Neural progenitor cell (in vitro differentiated cells): ENCODE data around the gene C16orf74. TPM values are rescaled to one million over a fixed set of nuclear protein-coding genes. Genes with fewer than 3 reads are reported as not detected.
A peak's percentile ranks its signal among the peaks of the same experiment; 100 is the strongest.

Experiments
- DNase-seq: peaks from one replicate; pipeline ENCODE4 v3.0.0-alpha.2; 2016; ENCODE audit warnings: low spot score
- H2AFZ ChIP-seq: fragments of 200-600 bp; sonication (generic); replicated peaks from 2 replicates; pipeline ENCODE4 v1.6.1; 2016; ENCODE audit warnings: antibody characterized with exemption
- H3F3A ChIP-seq: fragments of 200-600 bp; sonication (generic); 2 replicates; pipeline ENCODE4 v1.6.1; 2016; ENCODE audit warnings: antibody characterized with exemption, low read depth
- H3K27ac ChIP-seq: fragments of 200-600 bp; sonication (generic); 2 replicates; pipeline ENCODE4 v1.5.1; 2016; ENCODE audit warnings: mild to moderate bottlenecking
- H3K27me3 ChIP-seq: fragments of 200-600 bp; sonication (generic); 2 replicates; pipeline ENCODE4 v1.6.1; 2016; ENCODE audit warnings: mild to moderate bottlenecking, moderate library complexity
- H3K36me3 ChIP-seq: fragments of 200-600 bp; sonication (generic); 2 replicates; pipeline ENCODE4 v1.5.1; 2016
- H3K4me1 ChIP-seq: fragments of 200-600 bp; sonication (generic); 2 replicates; pipeline ENCODE4 v1.6.1; 2016; ENCODE audit warnings: mixed run types
- H3K4me2 ChIP-seq: fragments of 200-600 bp; sonication (generic); 2 replicates; pipeline ENCODE4 v1.6.1; 2016
- H3K4me3 ChIP-seq: fragments of 200-600 bp; sonication (generic); 2 replicates; pipeline ENCODE4 v1.5.1; 2016
- H3K79me2 ChIP-seq: fragments of 200-600 bp; sonication (generic); 2 replicates; pipeline ENCODE4 v1.6.1; 2016; ENCODE audit warnings: low read depth
- H3K9ac ChIP-seq: fragments of 200-600 bp; sonication (generic); 2 replicates; pipeline ENCODE4 v1.6.1; 2016
- H3K9me3 ChIP-seq: fragments of 200-600 bp; sonication (generic); 2 replicates; pipeline ENCODE4 v1.5.1; 2016; ENCODE audit warnings: low read depth
- H4K20me1 ChIP-seq: fragments of 200-600 bp; sonication (generic); 2 replicates; pipeline ENCODE4 v1.6.1; 2016; ENCODE audit warnings: low read depth
- H3K27ac Mint-ChIP-seq: 3 replicates; pipeline ENCODE4 v1.8.0; 2021; ENCODE audit warnings: mixed read lengths
- H3K27me3 Mint-ChIP-seq: 2 replicates; pipeline ENCODE4 v1.8.0; 2022; ENCODE audit warnings: low read depth, mild to moderate bottlenecking, inconsistent platforms, moderate library complexity, mixed read lengths; ENCODE audit not compliant: insufficient read depth
- H3K36me3 Mint-ChIP-seq: 3 replicates; pipeline ENCODE4 v1.8.0; 2021; ENCODE audit warnings: mixed read lengths
- H3K4me1 Mint-ChIP-seq: 3 replicates; pipeline ENCODE4 v1.8.0; 2021; ENCODE audit warnings: mixed read lengths
- H3K4me3 Mint-ChIP-seq: 3 replicates; pipeline ENCODE4 v1.8.0; 2021; ENCODE audit warnings: mild to moderate bottlenecking, moderate library complexity, mixed read lengths
- H3K9me3 Mint-ChIP-seq: 3 replicates; pipeline ENCODE4 v1.8.0; 2020; ENCODE audit warnings: mixed read lengths
- EZH2 ChIP-seq: fragments of 200-600 bp; sonication (generic); IDR thresholded peaks from 2 replicates; pipeline ENCODE4 v1.6.1; 2017; ENCODE audit warnings: antibody characterized with exemption, mild to moderate bottlenecking, moderate library complexity
- EZH2phosphoT487 ChIP-seq: fragments of 200-600 bp; sonication (generic); IDR thresholded peaks from 2 replicates; pipeline ENCODE4 v1.6.1; 2017; ENCODE audit warnings: antibody characterized with exemption
- total RNA-seq: library from RNA; depleted of rRNA; stranded (reverse); fragments of >200 nt; gene quantifications from 2 replicates; pipeline ENCODE4 v1.2.3, GENCODE V29; 2015; ENCODE audit warnings: low replicate concordance
- TF ChIP-seq, protein P1 (sequence below): fragments of 200-600 bp; sonication (generic); IDR thresholded peaks from 2 replicates; pipeline ENCODE4 v1.5.1; 2017; ENCODE audit warnings: antibody characterized with exemption, mild to moderate bottlenecking

Gene C16orf74
- total RNA-seq, 1 donor from 2014 or later = not detected

DNA sequence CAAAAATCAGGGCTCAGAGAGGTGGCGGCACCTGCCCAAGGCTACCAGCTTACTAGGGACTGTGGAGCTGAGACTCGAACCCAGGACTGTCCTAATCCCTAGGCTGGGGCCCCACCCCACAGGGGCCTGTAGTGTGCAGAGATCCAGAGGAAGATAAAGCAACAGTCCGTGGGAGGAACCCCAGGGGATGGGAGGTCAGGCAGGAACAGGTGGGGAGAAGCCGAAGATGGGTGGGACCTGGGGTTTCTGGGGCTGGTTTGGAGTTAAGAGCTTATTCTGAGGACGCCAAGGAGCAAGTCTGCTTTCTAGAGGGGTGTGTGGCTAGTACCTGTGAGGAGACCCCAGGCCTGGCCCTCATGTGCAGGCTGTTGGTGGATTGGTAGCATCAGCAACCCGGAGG, 14.9 kb downstream of the C16orf74 start:
- peaks cover 14% of the 10 kb centered on the region for H3K4me1 Mint-ChIP-seq
- H3K36me3 ChIP-seq = no peaks in the 10 kb centered on the region
- H3K4me3 Mint-ChIP-seq = peak overlapping the region; percentile 21
- peaks cover 10% of the 10 kb centered on the region for H3K4me1 ChIP-seq
- no peaks in the 10 kb centered on the region for H3K27me3 ChIP-seq
- no peak overlapping the region for H3K9ac ChIP-seq
- H3K9me3 ChIP-seq = no peaks in the 10 kb centered on the region
- no peak overlapping the region for H2AFZ ChIP-seq
- H3K79me2 ChIP-seq = no peaks in the 10 kb centered on the region
- no peaks in the 10 kb centered on the region for H3K9me3 Mint-ChIP-seq
- H3K27me3 Mint-ChIP-seq = peaks cover 22% of the 10 kb centered on the region
- H3K4me3 ChIP-seq = no peak overlapping the region
- TF ChIP-seq EZH2 (no peak), EZH2phosphoT487 (no peak)
- TF ChIP-seq, protein P1, sequence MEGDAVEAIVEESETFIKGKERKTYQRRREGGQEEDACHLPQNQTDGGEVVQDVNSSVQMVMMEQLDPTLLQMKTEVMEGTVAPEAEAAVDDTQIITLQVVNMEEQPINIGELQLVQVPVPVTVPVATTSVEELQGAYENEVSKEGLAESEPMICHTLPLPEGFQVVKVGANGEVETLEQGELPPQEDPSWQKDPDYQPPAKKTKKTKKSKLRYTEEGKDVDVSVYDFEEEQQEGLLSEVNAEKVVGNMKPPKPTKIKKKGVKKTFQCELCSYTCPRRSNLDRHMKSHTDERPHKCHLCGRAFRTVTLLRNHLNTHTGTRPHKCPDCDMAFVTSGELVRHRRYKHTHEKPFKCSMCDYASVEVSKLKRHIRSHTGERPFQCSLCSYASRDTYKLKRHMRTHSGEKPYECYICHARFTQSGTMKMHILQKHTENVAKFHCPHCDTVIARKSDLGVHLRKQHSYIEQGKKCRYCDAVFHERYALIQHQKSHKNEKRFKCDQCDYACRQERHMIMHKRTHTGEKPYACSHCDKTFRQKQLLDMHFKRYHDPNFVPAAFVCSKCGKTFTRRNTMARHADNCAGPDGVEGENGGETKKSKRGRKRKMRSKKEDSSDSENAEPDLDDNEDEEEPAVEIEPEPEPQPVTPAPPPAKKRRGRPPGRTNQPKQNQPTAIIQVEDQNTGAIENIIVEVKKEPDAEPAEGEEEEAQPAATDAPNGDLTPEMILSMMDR = no peak
- no peak overlapping the region for H3K27ac ChIP-seq
- peak overlapping the region; percentile 50 for H3K27ac Mint-ChIP-seq
- H3K4me2 ChIP-seq = no peak overlapping the region
- peaks cover 8% of the 10 kb centered on the region for H3F3A ChIP-seq
- H3K36me3 Mint-ChIP-seq = no peaks in the 10 kb centered on the region
- no peak for DNase-seq
- no peaks in the 10 kb centered on the region for H4K20me1 ChIP-seq

DNA sequence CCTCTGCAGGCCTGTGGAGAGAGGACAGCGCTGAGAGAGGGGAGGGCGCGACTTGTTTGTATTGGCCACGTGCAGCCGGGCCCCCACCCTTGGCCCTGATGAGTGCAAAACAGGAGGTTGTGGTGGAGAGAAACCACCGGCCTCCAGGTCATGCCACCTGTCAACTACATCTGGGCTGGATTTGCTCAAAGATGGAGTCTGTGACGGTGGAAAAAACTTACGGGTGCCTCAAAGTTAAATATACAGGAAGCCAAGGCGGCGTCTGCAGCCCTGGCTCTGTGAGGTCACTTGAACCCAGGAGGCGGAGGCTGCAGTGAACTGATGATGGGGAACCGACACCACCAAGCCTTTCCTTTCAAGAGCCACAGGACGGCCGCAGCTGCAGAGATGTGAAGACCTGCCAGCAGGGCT, 15.7 kb downstream of the C16orf74 start:
- H3K4me3 ChIP-seq = no peak overlapping the region
- no peak overlapping the region for H3K9ac ChIP-seq
- H3K9me3 ChIP-seq = no peaks in the 10 kb centered on the region
- H3K36me3 ChIP-seq = no peaks in the 10 kb centered on the region
- peaks cover 17% of the 10 kb centered on the region for H3K4me1 Mint-ChIP-seq
- no peak overlapping the region for H3K27ac ChIP-seq
- H2AFZ ChIP-seq = no peak overlapping the region
- H3K9me3 Mint-ChIP-seq = no peaks in the 10 kb centered on the region
- peaks cover 24% of the 10 kb centered on the region for H3K27me3 Mint-ChIP-seq
- H3K79me2 ChIP-seq = no peaks in the 10 kb centered on the region
- no peaks in the 10 kb centered on the region for H3K27me3 ChIP-seq
- no peak for DNase-seq
- no peaks in the 10 kb centered on the region for H4K20me1 ChIP-seq
- H3K4me2 ChIP-seq = no peak overlapping the region
- peaks cover 10% of the 10 kb centered on the region for H3K4me1 ChIP-seq
- TF ChIP-seq, protein P1 = no peak
- TF ChIP-seq EZH2 (no peak), EZH2phosphoT487 (no peak)
- H3K36me3 Mint-ChIP-seq = no peaks in the 10 kb centered on the region
- no peak overlapping the region for H3K27ac Mint-ChIP-seq
- peaks cover 8% of the 10 kb centered on the region for H3F3A ChIP-seq
- no peak overlapping the region for H3K4me3 Mint-ChIP-seq

DNA sequence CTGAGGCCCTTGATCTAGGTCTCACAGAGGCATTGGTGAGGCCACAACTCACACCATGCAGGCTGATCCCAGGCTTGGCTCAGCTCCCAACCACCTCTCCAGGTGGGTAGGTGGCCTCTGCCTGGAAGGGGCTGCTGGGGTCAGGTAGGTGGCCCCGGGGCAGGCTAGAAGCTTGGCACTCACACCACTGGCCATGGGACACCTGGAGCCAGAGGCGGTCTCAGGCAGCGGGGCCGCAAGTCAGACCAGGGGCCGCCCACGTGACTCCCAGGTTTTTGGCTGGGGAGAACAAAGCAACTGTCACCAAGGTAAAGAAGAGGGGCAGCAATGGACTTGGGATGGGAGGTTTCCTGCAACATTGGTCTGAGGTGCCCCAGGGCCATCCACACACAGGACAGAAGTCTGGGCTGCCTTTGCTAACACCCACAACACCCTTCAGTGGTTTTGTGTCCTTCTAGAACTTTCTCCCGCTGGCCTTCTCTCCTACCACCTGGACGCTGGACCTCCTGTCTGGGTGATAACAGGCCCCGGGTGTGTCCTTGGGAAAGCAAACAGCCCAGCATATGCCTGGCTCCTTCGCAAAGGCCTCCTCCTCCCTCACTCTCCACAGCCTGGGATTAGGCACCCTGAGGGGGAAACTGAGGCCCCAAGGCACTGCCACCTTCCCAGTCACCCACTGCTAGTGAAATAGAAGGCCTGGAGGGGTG, 16.4 kb downstream of the C16orf74 start:
- Histone ChIP-seq H3K4me3 (no peak overlapping the region), H3K36me3 (no peaks in the 10 kb centered on the region), H3K4me2 (peak overlapping the region; percentile 52), H3K4me1 (peaks cover 15% of the 10 kb centered on the region), H3F3A (peaks cover 12% of the 10 kb centered on the region), H3K27me3 (no peaks in the 10 kb centered on the region), H3K79me2 (no peaks in the 10 kb centered on the region), H2AFZ (no peak overlapping the region), H3K9me3 (no peaks in the 10 kb centered on the region), H3K9ac (no peak overlapping the region), H4K20me1 (no peaks in the 10 kb centered on the region), H3K27ac (no peak overlapping the region)
- Mint-ChIP-seq H3K9me3 (no peaks in the 10 kb centered on the region), H3K27ac (no peak overlapping the region), H3K27me3 (peaks cover 20% of the 10 kb centered on the region), H3K4me1 (peaks cover 20% of the 10 kb centered on the region), H3K36me3 (no peaks in the 10 kb centered on the region), H3K4me3 (no peak overlapping the region)
- no peak for DNase-seq
- TF ChIP-seq EZH2phosphoT487 (no peak), EZH2 (no peak)
- TF ChIP-seq, protein P1 = no peak
